ENCODE results near the gene HID1.

- no peak for TF ChIP-seq POLR2AphosphoS5 (IDR thresholded peaks at IDR 0.05)
- TF ChIP-seq CTCF (IDR thresholded peaks at IDR 0.05), result no peak
Measured at GRCh38 chr17:74918906-74919305, 53.7 kb downstream of the HID1 start.
